Lower leg skin (tissue), 3 donors: ENCODE measurements around the gene TAC3.
"Not testable (repeated sequence)": the region's sequence is repeated elsewhere in the genome, so short reads cannot be mapped to it uniquely, and the experiment has no call there.

Source experiments
- CTCF ChIP-seq, 3 donors: fragments of 450-650 bp; IDR thresholded peaks; one replicate each; pipeline ENCODE4 v1.5.1; 2016; ENCODE audit warnings: antibody characterized with exemption in 3 of 3, mild to moderate bottlenecking in 3 of 3, moderate library complexity in 2 of 3
- POLR2A ChIP-seq, 2 donors: fragments of 450-650 bp; IDR thresholded peaks; one replicate each; pipeline ENCODE4 v1.6.1; 2016 to 2017; ENCODE audit warnings: antibody characterized with exemption in 2 of 2, mild to moderate bottlenecking in 1 of 2, moderate library complexity in 1 of 2

GRCh38 chr12:56977361-56977760 is 39.0 kb downstream of the TAC3 start:
- not testable (repeated sequence) for TF ChIP-seq POLR2A, CTCF (IDR thresholded peaks at IDR 0.05)
